HPDE6-E6E7 (cell line): ENCODE measurements around the gene RARS2.

ENCODE experiments used
- DNase-seq: peaks from one replicate; pipeline ENCODE4 v3.0.0; 2011; ENCODE audit warnings: missing footprints; ENCODE audit errors: extremely low spot score

Gene RARS2

DNA sequence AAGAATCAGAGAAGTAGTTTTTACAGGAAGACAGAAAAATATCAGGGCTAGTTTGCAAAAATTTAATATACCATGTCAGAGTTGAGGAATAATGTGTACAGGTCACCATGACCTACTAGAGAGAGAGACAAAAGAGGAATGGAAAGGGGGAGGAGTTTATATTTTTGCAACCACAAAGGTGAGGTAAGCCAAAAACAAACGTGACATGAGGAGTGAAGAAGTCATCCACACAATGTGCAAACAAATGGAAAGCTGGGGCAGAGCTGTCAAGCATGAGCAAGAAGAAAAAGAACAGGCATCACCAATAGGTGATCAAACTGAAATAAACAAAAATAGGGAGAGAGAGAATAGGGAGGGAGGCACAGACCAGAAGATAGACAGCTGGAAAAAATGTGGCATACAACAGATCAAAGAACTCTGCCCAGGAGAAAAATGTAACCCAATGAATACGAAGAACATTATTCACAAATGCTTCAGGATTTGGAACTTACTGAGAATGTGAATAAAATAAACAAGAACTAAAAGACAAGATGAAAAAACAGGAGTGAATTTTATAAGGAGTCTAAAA lies 15.5 kb downstream of the RARS2 start:
- no peak for DNase-seq

DNA sequence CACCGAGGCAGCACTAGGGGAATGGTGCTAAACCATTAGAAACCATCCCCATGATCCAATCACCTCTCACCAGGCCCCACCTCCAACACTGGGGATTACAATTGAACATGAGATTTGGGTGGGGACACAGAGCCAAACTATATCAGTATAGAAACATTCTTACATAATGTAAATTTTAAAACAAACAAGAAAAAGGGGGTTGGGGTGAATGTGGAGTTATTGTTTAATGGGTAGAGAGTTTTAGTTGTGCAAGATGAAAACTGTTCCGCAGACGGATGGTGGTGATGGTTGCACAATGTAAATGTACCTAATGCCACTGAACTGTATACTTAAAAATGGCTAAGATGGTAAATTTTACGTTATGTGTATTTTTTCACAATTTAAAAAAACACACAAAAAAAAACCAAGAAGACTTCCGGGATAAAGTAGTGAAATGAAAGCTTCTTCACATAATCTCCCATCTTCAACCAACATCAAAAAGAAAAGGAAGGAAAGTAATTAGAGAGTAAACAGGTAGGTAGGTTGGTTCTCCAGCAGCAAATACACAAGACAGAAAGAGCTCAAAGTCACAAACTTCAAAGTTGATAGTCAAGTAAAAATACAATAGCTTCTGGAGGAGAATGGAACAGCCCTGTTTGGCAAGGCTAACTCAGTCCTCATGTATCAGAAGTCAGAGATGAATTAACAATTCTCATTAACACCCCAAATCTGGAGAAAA lies 16.3 kb downstream of the RARS2 start:
- no peak for DNase-seq

GRCh38 chr6:87572883-87573282 lies 16.9 kb downstream of the RARS2 start:
- DNase-seq: no peak

- DNase-seq: no peak
Measured at GRCh38 chr6:87572021-87572420, 17.8 kb downstream of the RARS2 start.

GRCh38 chr6:87561017-87561416 lies 28.8 kb downstream of the RARS2 start:
- DNase-seq: no peak

GRCh38 chr6:87558446-87558845 lies 31.3 kb downstream of the RARS2 start:
- no peak for DNase-seq

DNA sequence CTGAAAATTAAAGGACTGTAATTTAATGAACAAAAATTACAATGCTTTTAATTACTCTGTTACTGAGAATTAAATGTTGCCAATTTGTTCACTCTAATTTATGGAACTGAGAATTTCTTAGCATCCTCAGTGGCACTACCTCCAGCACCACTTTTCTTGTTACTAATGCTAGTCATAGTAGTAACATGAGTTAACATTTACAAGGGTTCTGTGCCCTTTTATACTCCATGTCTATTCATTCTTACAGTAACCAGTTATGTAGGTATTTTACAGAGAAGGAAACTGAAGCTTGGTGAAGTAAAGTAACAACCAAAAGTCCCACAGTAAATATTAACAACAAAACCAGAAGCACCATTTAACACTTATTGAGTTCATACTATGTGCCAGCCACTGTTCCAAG lies 34.3 kb downstream of the RARS2 start:
- DNase-seq: no peak

DNA sequence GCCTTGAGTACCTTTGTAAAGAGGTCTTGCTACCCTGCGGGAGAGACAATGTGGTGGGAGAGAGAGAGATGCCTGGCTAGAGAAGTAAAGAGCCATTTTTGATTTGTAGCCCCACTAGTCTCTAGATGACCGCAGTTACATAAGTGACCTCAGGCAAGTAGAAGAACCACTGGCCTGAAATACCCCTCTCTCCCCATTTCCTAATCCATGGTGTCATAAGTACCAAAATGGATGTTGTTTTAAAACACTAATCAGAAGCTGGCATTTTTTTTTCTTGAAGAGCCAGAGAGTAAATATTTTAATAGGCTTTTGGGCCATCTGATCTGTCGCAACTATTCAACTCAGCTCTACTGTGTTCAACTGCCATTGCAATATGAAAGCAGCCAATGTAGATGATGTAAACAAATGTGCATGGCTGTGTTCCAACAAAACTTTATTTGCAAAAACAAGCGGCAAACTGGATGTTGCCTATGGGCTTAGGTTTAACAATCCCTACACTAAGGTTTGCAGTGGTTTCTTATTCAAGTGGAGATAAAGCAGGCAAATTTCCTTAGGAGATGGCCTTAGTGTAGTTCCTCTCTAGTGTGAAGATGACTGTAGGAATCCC lies 36.5 kb downstream of the RARS2 start:
- no peak for DNase-seq

DNA sequence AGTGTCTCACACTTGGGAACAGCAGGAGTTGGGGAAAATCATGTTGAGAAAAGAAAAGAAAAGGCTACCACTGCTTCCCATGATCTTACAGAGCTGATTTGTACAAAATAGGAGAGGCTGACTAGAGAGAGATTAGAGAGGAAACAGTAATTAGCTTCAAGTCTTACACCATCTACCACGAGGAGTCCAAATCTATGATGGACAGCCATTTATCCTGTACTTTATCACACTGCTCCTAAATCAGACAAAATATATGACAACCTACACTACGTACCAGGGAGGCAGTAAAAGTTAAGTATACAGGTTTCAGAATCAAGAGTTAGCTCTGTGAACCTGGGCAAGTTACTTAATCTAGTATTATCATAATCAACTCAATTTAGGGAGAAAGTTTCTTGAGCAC lies 38.0 kb downstream of the RARS2 start:
- DNase-seq: no peak

- DNase-seq: no peak
Measured at GRCh38 chr6:87544474-87544735, 45.4 kb downstream of the RARS2 start.

DNA sequence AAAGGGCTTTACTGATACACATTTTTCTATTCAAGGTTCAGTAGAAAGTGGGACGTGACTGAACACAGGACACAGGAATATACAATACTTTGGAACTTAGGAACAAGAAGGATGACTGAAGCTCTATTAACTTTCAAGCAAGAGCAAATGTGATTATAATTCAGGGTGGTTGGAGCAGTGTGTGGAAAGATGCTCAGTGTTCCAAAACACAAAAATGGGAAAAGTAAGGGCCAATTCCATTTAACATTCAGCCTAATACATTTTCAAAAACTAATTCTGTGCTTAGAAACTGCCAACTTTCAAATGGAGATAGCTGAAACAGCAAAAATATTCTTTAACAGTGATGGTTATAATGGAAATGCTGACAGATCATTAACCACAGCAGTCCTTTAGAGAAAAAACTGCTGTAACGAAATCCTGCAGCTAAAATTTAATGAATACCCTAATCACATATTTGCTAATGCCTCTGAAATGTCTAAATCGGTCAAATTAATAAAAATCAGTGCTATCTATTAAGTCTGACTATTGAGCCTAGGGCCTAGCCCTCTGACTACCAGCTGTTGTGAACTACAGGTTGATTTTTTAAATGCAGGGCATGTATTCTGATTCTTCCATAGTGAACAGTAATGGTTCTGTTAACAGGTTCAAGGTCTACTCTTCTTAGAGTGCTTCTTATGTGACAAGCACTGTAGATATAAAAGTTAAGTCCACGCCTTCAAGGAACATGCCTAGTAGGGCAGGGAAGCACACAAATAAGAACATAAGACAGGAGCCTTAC lies 45.9 kb downstream of the RARS2 start:
- DNase-seq: no peak

GRCh38 chr6:87541744-87542143 lies 48.0 kb downstream of the RARS2 start:
- no peak for DNase-seq

DNA sequence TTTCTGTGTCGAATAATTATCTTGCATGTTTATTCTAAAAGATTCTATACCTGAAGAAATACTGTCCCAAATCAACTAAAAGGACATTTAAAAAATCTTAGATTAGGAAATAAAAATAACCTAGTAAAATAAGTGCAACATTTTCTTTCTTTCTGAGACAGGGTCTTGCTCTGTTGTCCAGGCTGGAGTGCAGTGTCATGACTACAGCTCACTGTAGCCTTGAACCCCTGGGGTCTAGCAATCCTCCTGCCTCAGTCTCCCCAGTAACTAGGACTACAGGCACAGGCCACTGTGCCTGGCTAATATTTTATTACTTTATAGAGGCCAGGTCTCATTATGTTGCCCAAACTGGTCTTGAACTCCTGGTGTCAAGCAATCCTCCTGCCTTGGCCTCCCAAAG lies 48.7 kb downstream of the RARS2 start:
- DNase-seq: no peak

- DNase-seq: no peak
Measured at GRCh38 chr6:87540539-87540938, 49.2 kb downstream of the RARS2 start.

DNA sequence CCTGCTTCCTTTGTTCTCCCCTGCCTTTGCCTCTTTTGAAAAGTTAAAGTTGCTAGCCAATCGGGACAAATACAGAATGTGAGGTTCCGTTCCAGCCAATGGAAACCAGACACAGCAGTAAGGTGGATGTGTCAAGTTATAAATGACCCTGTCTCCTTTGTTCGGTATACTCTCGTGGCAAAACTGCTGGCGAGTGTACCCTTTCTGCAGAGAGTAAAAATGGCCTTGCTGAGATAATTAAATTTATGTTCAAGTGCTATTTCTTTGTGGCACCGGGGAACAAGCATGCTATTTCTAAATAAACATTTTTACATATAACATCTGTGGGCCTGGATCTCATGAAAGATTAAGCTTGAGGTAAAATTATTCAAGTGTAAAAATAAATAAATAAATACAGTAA lies 50.2 kb downstream of the RARS2 start:
- DNase-seq: no peak

DNA sequence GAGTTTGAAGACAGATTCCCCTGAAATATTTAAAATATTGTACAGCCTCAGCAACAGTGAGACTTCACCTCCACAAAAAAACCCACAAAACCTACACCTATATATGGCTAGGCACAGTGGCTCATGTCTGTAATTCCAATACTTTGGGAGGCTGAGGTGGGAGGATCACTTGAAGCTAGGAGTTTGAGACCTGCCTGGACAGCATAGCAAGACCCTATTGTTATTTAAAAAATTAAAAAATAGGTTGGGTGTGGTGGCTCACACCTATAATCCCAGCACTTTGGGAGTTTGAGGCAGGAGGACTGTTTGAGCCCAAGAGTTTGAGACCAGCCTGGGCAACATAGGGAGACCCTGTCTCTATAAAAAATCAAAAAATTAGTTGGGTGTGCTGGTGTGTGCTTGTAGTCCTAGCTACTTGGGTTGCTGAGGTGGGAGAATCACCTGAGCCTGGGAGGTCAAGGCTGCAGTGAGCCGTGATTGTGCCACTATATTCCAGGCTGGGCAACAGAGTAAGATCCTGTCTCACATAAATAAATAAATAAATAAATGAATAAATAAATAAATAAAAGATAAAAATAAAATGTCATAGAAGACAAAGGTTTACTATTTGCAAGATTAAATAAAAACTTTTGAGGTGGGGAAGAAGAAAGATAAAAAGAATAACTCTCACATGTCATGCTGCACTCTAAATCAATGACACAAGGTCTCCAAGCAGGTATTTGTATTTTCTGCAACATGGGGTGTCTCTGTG lies 51.1 kb downstream of the RARS2 start:
- DNase-seq: no peak

DNA sequence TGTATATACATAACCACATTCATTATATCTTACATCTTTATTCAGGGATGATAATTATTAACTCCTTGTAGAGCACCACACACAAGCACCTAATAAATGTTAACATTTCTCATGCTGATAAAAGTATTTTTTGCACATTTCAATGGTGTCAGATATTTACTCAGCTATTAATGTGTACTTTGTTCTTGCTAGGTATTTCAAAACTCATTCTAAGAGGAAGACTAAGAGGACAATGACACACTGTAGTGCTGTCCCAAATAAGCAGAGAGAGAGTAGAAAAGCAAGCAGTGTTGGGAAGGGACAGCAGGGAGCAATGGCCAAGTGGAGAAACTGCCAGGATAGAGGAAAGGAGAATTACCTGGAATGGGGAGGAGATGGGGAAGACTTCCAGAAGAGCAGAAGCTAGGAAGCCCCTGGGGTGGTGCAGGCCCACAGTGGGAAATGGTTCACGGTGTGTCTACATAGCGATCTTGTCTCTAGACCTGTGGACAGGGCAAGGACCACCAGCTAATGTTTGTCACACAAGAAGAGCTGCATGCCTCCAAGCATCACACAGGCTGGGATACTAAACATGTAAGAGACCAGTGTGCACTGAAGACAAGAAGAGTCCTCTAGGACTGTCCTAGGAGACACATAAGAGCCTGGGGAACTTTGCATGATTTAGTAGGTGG lies 55.3 kb downstream of the RARS2 start:
- no peak for DNase-seq

GRCh38 chr6:87529221-87529620 lies 60.6 kb downstream of the RARS2 start:
- no peak for DNase-seq

- no peak for DNase-seq
Measured at GRCh38 chr6:87522686-87523085, 67.1 kb downstream of the RARS2 start.

DNA sequence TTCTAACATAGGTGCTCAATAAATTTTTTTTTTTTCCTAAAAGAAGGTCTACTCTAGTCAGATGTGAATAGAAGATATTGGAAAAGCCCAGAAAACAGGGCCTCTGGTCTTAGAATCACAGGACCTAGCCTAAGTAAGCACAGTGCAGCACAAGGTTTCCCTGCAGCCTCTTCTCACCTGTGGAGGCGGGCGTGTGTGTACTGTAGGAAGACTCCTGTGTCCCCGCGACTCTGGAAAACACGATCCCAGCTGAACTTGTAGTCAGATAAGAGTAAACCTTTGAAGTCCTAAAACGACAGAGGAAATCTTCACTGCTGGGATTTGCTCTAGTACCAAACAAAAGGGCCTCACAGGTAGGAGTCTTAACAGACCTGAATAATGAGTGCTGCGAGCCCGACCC lies 71.3 kb downstream of the RARS2 start:
- DNase-seq: no peak

DNA sequence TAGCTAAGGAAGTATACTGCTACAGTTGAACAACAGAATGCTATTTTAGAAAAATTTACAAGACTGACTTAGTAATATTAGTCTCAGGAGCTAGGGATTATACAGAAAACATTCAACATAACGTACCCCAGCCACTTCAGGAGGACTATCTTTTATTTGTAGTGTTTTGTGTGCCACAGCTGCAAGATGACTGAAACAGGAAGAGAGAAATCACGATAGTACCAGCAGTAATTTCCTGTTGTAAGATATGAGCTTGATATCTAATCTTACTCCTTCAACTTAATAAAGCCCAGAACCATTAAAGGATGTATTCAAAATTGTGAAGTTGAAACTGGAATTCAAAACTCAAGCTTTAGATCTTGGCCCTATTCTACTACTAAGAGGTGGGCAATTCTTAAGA lies 75.0 kb downstream of the RARS2 start:
- no peak for DNase-seq

GRCh38 chr6:87504441-87504840 lies 85.3 kb downstream of the RARS2 start:
- DNase-seq: no peak
